ENCODE measurements around the gene HES5.

Gene HES5

DNA sequence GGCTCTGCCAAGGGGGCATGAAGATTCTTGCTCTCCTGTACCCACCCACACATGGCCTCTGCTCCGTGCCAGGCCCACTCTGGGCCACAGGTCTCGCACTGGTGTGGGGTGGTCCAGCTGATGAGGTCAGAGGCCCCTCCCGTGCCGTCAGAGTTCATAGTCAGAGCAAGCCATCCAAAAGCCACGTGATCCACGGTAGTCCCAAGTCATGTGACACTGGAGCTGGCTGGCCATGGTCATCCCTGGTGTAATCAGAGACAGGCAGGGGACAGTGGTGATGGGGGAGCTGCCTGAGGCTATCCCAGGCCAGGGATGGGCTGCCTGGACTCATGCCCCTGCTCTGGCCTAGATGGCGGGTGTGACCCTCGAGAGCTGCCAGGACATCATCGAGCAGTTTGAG is 43.5 kb downstream of the HES5 start:
- DNase-seq (ENCODE audit: insufficient read length, low spot score), result no peak

GRCh38 chr1:2486041-2486440 is 44.0 kb downstream of the HES5 start:
- DNase-seq (ENCODE audit: insufficient read length, low spot score) (no peak), FAIRE-seq (no peak)

More for the DNA sequence above, 43.5 kb downstream of the HES5 start:
- no peak for FAIRE-seq

DNA sequence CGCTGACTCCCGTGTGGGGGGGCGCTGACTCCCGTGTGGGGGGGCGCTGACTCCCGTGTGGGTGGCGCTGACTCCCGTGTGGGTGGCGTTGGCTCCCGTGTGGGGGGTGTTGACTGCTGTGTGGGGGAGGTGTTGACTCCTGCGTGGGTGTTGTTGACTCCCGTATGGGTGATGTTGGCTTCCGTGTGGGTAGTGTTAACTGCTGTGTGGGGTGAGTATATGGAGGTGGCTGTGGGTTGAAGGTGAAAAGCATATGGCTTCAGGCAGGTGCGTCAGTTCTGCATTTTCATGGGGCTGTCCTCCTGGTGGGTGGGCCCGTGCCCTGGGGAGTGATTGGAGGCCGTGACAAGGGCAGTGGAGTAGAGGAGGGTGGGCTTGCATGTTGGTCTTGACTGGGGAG is 46.1 kb downstream of the HES5 start:
- no peak for DNase-seq (ENCODE audit: insufficient read length, low spot score)
- FAIRE-seq, result no peak

GRCh38 chr1:2483026-2483425 is 47.0 kb downstream of the HES5 start:
- no peak for FAIRE-seq
- DNase-seq (ENCODE audit: insufficient read length, low spot score), result no peak

DNA sequence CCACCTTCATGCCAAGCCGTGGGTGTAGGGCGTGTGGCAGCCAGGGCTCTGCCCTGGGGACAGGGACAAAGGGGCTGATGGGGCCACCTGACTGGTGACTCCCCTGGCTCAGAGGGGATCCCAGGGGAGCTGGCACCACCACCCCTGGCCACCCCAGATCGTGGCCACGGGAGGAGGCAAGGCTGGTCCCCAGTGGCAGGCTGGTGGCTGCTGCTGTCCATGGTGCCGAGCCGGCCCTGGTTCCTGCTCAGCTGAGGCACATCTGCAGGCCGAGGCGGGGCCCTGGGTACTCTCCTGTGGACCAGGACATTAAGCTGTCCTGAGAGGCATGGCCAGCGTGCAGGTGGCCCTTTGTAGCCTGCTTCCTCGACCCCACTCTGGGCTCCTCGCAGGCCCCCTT is 47.5 kb downstream of the HES5 start:
- DNase-seq (ENCODE audit: insufficient read length, low spot score), result no peak
- no peak for FAIRE-seq

DNA sequence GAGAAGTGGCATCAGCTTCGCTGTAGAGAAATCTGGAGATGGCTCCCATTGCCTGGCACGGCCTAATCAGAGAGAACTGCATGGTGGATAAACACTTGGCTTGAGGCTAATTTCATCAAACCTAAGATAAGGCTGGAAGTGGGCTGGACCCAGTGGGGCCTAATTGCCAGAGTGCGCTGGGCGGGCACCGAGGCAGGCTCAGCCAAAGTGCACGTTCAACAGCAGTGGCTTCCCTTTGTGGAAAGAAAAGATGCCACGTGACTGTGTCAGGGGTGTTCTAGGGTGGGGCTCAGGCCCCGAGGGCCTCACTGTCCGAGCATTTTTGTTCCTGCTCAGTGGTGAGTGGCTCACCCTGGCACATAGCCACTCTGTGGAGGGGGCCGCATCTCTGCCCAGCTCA is 48.2 kb downstream of the HES5 start:
- DNase-seq (ENCODE audit: insufficient read length, low spot score), result no peak

GRCh38 chr1:2480986-2481364 is 49.1 kb downstream of the HES5 start:
- DNase-seq (ENCODE audit: insufficient read length, low spot score) (no peak), FAIRE-seq (peak; percentile 40)

More for the DNA sequence above, 48.2 kb downstream of the HES5 start:
- FAIRE-seq, result no peak

DNA sequence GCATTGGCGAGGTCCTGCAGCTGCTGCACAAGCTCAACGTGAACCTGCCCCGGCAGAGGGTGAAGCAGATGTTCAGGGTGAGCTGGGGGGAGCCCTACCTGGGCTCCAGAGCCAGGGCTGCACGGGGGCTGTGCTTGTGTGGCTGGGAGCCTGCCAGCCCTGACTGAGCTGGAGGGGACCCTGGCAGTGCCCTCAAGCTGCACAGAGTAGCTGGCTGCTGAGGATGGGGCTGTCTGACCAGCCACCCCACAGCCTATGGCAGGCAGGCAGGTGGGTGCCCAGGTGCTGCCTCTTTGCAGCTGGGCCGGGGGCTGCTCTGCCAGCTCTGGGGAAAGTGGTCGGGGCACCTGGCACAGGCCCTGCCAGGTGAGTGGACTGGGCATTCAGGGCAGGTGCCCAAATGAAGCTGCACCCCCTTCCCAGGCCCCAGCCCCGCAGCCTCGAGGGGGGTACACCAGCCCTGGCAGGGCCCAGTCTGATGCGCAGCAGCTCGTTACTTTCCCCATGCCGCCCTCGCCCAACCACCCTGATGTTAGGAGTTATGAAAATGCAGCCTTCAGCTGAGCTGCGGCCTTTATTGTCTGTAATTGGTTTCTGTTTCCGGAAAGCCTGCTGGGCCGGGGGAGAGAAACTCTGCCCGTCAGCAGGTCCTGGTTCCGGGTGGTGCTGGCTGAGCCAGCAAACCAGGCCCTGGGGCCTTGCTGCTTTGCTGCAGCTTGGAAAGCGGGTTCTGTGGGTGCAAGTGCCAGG is 49.7 kb downstream of the HES5 start:
- no peak for DNase-seq (ENCODE audit: insufficient read length, low spot score)
- no peak for FAIRE-seq

GRCh38 chr1:2479618-2480017 is 50.4 kb downstream of the HES5 start:
- DNase-seq (ENCODE audit: insufficient read length, low spot score) (no peak), FAIRE-seq (no peak)

GRCh38 chr1:2479186-2479585 is 50.9 kb downstream of the HES5 start:
- no peak for DNase-seq (ENCODE audit: insufficient read length, low spot score)
- FAIRE-seq, result no peak
